SK-N-SH (cell line): ENCODE results near the gene AKAP6. TPM values are rescaled to one million over a fixed set of nuclear protein-coding genes. Genes with fewer than 3 reads are reported as not detected.

Source experiments
- CTCF ChIA-PET: fragments of 300-600, 350-600 bp; formaldehyde crosslinking; extraction: SDS; loops from one replicate; lab custom pipeline; 2021; lab: Yijun Ruan, JAX
- POLR2A ChIA-PET: fragments of 350-600 bp; sonication (Branson Sonifier 250); formaldehyde crosslinking; extraction: SDS; loops from one replicate; lab custom pipeline; 2020; ENCODE audit warnings: antibody characterized with exemption, inconsistent platforms; lab: Yijun Ruan, JAX
- DNase-seq: peaks from one replicate; pipeline ENCODE4 v3.0.0; 2012
- H2AFZ ChIP-seq: fragments of 200-600 bp; sonication (generic); 2 replicates; pipeline ENCODE4 v1.8.1; 2016; ENCODE audit warnings: antibody characterized with exemption, mild to moderate bottlenecking, low read depth
- H3F3A ChIP-seq: fragments of 200-600 bp; sonication (generic); replicated peaks from 2 replicates; pipeline ENCODE3; 2016; ENCODE audit warnings: antibody characterized with exemption, mild to moderate bottlenecking; ENCODE audit not compliant: insufficient read depth
- H3K27ac ChIP-seq, 2 experiments: fragments of 200-500 bp in 1 of 2; fragments of 200-600 bp in 1 of 2; sonication (Bioruptor generic) in 1 of 2; sonication (generic), shearing (Covaris generic) in 1 of 2; 2 replicates each; pipeline versions ENCODE4 v1.5.1 to v1.6.1; 2014 to 2016; ENCODE audit warnings: low read depth in 2 of 2, inconsistent platforms in 1 of 2, low read length in 1 of 2, mild to moderate bottlenecking in 1 of 2, mixed read lengths in 1 of 2
- H3K27me3 ChIP-seq: fragments of 200-600 bp; sonication (generic), shearing (Covaris generic); 2 replicates; pipeline ENCODE4 v1.6.1; 2016; ENCODE audit warnings: mixed run types; ENCODE audit not compliant: insufficient read depth
- H3K36me3 ChIP-seq, 2 experiments: fragments of 200-500 bp in 1 of 2; fragments of 200-600 bp in 1 of 2; sonication (Bioruptor generic) in 1 of 2; sonication (generic) in 1 of 2; replicated peaks in 1 of 2; 2 replicates each; pipeline versions ENCODE3 to v1.5.1; 2014 to 2016; ENCODE audit warnings: low read length in 1 of 2, mild to moderate bottlenecking in 1 of 2; ENCODE audit not compliant: insufficient read depth in 2 of 2, control insufficient read depth in 1 of 2
- H3K4me1 ChIP-seq, 2 experiments: fragments of 200-500 bp in 1 of 2; fragments of 200-600 bp in 1 of 2; sonication (Bioruptor generic) in 1 of 2; sonication (generic), shearing (Covaris generic) in 1 of 2; 2 replicates each; pipeline versions ENCODE4 v1.5.1 to v1.6.1; 2014 to 2016; ENCODE audit warnings: low read depth in 1 of 2, low read length in 1 of 2, mixed run types in 1 of 2; ENCODE audit not compliant: insufficient read depth in 2 of 2, control insufficient read depth in 1 of 2
- H3K4me2 ChIP-seq: fragments of 200-600 bp; sonication (generic), shearing (Covaris generic); 2 replicates; pipeline ENCODE4 v1.6.1; 2017; ENCODE audit warnings: mixed run types
- H3K4me3 ChIP-seq, 2 experiments: fragments of 200-500 bp in 1 of 2; fragments of 200-600 bp in 1 of 2; sonication (Bioruptor generic) in 1 of 2; sonication (generic), shearing (Covaris generic) in 1 of 2; 2 replicates each; pipeline versions ENCODE4 v1.5.1 to v1.8.1; 2014 to 2016; ENCODE audit warnings: low read depth in 2 of 2, inconsistent platforms in 1 of 2, low read length in 1 of 2, mild to moderate bottlenecking in 1 of 2, mixed read lengths in 1 of 2, moderate library complexity in 1 of 2
- H3K79me2 ChIP-seq: fragments of 200-600 bp; sonication (generic); 2 replicates; pipeline ENCODE4 v1.8.1; 2017; ENCODE audit warnings: mild to moderate bottlenecking; ENCODE audit not compliant: insufficient read depth
- H3K9ac ChIP-seq: fragments of 200-600 bp; sonication (generic); 2 replicates; pipeline ENCODE4 v1.6.1; 2017; ENCODE audit warnings: mixed run types
- H3K9me2 ChIP-seq: fragments of 200-600 bp; sonication (generic); 2 replicates; pipeline ENCODE4 v1.6.1; 2017; ENCODE audit warnings: mixed run types
- H3K9me3 ChIP-seq: fragments of 200-600 bp; sonication (generic); 2 replicates; pipeline ENCODE4 v1.6.1; 2017; ENCODE audit warnings: mixed run types, mild to moderate bottlenecking, moderate library complexity
- H4K20me1 ChIP-seq: fragments of 200-600 bp; sonication (generic); 2 replicates; pipeline ENCODE4 v1.6.1; 2017; ENCODE audit warnings: mild to moderate bottlenecking, mixed run types; ENCODE audit not compliant: insufficient read depth
- CHD2 ChIP-seq: fragments of 150-350 bp; IDR thresholded peaks from 2 replicates; pipeline ENCODE4 v1.6.1; 2018; ENCODE audit warnings: low read length; ENCODE audit not compliant: partially characterized antibody
- CTCF ChIP-seq: fragments of 200-600 bp; sonication (generic); IDR thresholded peaks from 2 replicates; pipeline ENCODE4 v1.6.1; 2017; ENCODE audit warnings: antibody characterized with exemption, mild to moderate bottlenecking, moderate library complexity
- FOSL2 ChIP-seq: IDR thresholded peaks from 2 replicates; pipeline ENCODE4 v1.4.0; 2012; ENCODE audit warnings: low read depth, mild to moderate bottlenecking, moderate library complexity, borderline replicate concordance
- FOXJ3 ChIP-seq: sonication (generic); formaldehyde crosslinking; IDR thresholded peaks from 2 replicates; pipeline ENCODE4 v1.5.1; 2020; ENCODE audit warnings: mild to moderate bottlenecking, missing genetic modification reagents
- FOXM1 ChIP-seq: IDR thresholded peaks from 2 replicates; pipeline ENCODE4 v1.4.0; 2012; ENCODE audit warnings: low read depth, mild to moderate bottlenecking
- GABPA ChIP-seq: IDR thresholded peaks from 2 replicates; pipeline ENCODE4 v1.4.0; 2012; ENCODE audit warnings: low read depth, mild to moderate bottlenecking
- JUND ChIP-seq: IDR thresholded peaks from 2 replicates; pipeline ENCODE4 v1.4.0; 2012
- NFIC ChIP-seq: IDR thresholded peaks from 2 replicates; pipeline ENCODE4 v1.4.0; 2012; ENCODE audit warnings: borderline replicate concordance
- NRF1 ChIP-seq: IDR thresholded peaks from 2 replicates; pipeline ENCODE4 v1.6.1; 2012; ENCODE audit warnings: low read depth, mild to moderate bottlenecking, low read length
- PBX3 ChIP-seq: IDR thresholded peaks from 2 replicates; pipeline ENCODE4; 2012
- POLR2AphosphoS5 ChIP-seq: IDR thresholded peaks from 2 replicates; pipeline ENCODE4 v1.6.1; 2012; ENCODE audit warnings: low read depth, low read length
- RCOR1 ChIP-seq: fragments of 150-350 bp; IDR thresholded peaks from 2 replicates; pipeline ENCODE4 v1.6.1; 2017; ENCODE audit warnings: antibody characterized with exemption, low read length
- RXRA ChIP-seq: IDR thresholded peaks from 2 replicates; pipeline ENCODE4 v1.4.0; 2012; ENCODE audit warnings: low read depth, mild to moderate bottlenecking, borderline replicate concordance
- SMC3 ChIP-seq: IDR thresholded peaks from 2 replicates; pipeline ENCODE4 v1.6.1; 2012; ENCODE audit warnings: low read depth, low read length, improper control_type of control experiment
- TAF1 ChIP-seq: IDR thresholded peaks from 2 replicates; pipeline ENCODE4 v1.6.1; 2012; ENCODE audit warnings: low read depth, mild to moderate bottlenecking, low read length, moderate library complexity, borderline replicate concordance
- TCF12 ChIP-seq: IDR thresholded peaks from 2 replicates; pipeline ENCODE4 v1.4.0; 2012
- TEAD4 ChIP-seq: IDR thresholded peaks from 2 replicates; pipeline ENCODE4 v1.4.0; 2012; ENCODE audit warnings: mild to moderate bottlenecking, borderline replicate concordance; ENCODE audit not compliant: insufficient read depth
- USF1 ChIP-seq: IDR thresholded peaks from 2 replicates; pipeline ENCODE4 v1.4.0; 2012; ENCODE audit warnings: low read depth, borderline replicate concordance
- YY1 ChIP-seq: IDR thresholded peaks from 2 replicates; pipeline ENCODE4 v1.4.0; 2012; ENCODE audit warnings: low read depth, mild to moderate bottlenecking
- ZBTB33 ChIP-seq: IDR thresholded peaks from 2 replicates; pipeline ENCODE4 v1.4.0; 2012; ENCODE audit warnings: low read depth, borderline replicate concordance
- WGBS: methylation state at CpG from one replicate; pipeline ENCODE4 v1.1.6; 2017; ENCODE audit warnings: low lambda C conversion rate; 5-methylcytosine and 5-hydroxymethylcytosine counted together
- polyA plus RNA-seq, 3 experiments: library from polyadenylated mRNA; depleted of rRNA; stranded (reverse); fragments of >200 nt; gene quantifications; 2 replicates each; pipeline ENCODE4 v1.2.3, GENCODE V29; 2012
- TF ChIP-seq, protein P1 (sequence below): IDR thresholded peaks from 2 replicates; pipeline ENCODE4 v1.4.0; 2012; ENCODE audit warnings: low read depth
- TF ChIP-seq, protein P2 (sequence below): fragments of 150-350 bp; IDR thresholded peaks from 2 replicates; pipeline ENCODE4 v1.6.1; 2016; ENCODE audit warnings: mild to moderate bottlenecking, low read depth, low read length

Gene AKAP6
- polyA plus RNA-seq, 1 of the 3 experiments (the other 2 are of a cell fraction): 1.7 TPM

- H3K9ac ChIP-seq: no peak overlapping the region
- peaks cover 6% of the 10 kb centered on the region; the same call in 1 of the 2 replicates for H3K9me3 ChIP-seq
- no peak overlapping the region for H2AFZ ChIP-seq
- no peak for TF ChIP-seq FOXM1
- TF ChIP-seq YY1: no peak
- TF ChIP-seq RCOR1: no peak
- ChIA-PET POLR2A (no interaction called here), CTCF (no interaction called here)
- no peaks in the 10 kb centered on the region for H3K9me2 ChIP-seq
- H3K4me2 ChIP-seq: no peak overlapping the region
- H3K27me3 ChIP-seq: no peaks in the 10 kb centered on the region
- H3K36me3 ChIP-seq: peaks cover 0 to 10% of the 10 kb centered on the region in 2 experiments
- no peak overlapping the region for H3K27ac ChIP-seq
- no peak for DNase-seq
- no peak overlapping the region for H3K4me3 ChIP-seq
- H3F3A ChIP-seq: peaks cover 22% of the 10 kb centered on the region
- H4K20me1 ChIP-seq: no peaks in the 10 kb centered on the region
- no peaks in the 10 kb centered on the region for H3K79me2 ChIP-seq
- H3K4me1 ChIP-seq: peaks cover 0 to 12% of the 10 kb centered on the region in 2 experiments; a peak in 2 of 4 replicates
- 86% methylated on average over 3 of the region's 3 CpGs for whole genome bisulfite sequencing
Measured at GRCh38 chr14:32618991-32619390, 289.9 kb downstream of the AKAP6 start.

GRCh38 chr14:32620303-32620702, 291.2 kb downstream of the AKAP6 start:
- DNase-seq: no peak
- Histone ChIP-seq H3K4me2 (peak overlapping the region; percentile 16; the same call in 1 of the 2 replicates), H2AFZ (no peak overlapping the region)
- TF ChIP-seq CTCF (no peak), TEAD4 (no peak), RCOR1 (no peak), CHD2 (no peak), TCF12 (peak; percentile 50), PBX3 (peak; percentile 58), USF1 (no peak), JUND (peak; percentile 70), GABPA (no peak), NRF1 (no peak), RXRA (no peak), FOSL2 (peak; percentile 58; the same call in 1 of the 2 replicates), POLR2AphosphoS5 (no peak), FOXM1 (no peak), FOXJ3 (CRISPR knock-in tag) (no peak), TAF1 (no peak), NFIC (no peak), ZBTB33 (no peak), YY1 (no peak), SMC3 (no peak)
- TF ChIP-seq, protein P1, sequence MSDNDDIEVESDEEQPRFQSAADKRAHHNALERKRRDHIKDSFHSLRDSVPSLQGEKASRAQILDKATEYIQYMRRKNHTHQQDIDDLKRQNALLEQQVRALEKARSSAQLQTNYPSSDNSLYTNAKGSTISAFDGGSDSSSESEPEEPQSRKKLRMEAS: no peak
- TF ChIP-seq, protein P2, sequence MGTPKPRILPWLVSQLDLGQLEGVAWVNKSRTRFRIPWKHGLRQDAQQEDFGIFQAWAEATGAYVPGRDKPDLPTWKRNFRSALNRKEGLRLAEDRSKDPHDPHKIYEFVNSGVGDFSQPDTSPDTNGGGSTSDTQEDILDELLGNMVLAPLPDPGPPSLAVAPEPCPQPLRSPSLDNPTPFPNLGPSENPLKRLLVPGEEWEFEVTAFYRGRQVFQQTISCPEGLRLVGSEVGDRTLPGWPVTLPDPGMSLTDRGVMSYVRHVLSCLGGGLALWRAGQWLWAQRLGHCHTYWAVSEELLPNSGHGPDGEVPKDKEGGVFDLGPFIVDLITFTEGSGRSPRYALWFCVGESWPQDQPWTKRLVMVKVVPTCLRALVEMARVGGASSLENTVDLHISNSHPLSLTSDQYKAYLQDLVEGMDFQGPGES: no peak

More at GRCh38 chr14:32620303-32620702, 291.2 kb downstream of the AKAP6 start:
- CTCF ChIA-PET: no interaction called here
- Histone ChIP-seq H3K9me2 (no peaks in the 10 kb centered on the region), H3K27me3 (no peaks in the 10 kb centered on the region), H3K4me1 (peaks cover 0 to 12% of the 10 kb centered on the region in 2 experiments; a peak in 2 of 4 replicates), H3K79me2 (no peaks in the 10 kb centered on the region), H3K36me3 (peaks cover 2 to 10% of the 10 kb centered on the region in 2 experiments), H3K9me3 (peaks cover 6% of the 10 kb centered on the region; the same call in 1 of the 2 replicates), H3K27ac (peak overlapping the region in 1 of 2 experiments; percentile 80; a peak in 2 of 4 replicates), H3K4me3 (no peak overlapping the region), H3F3A (peaks cover 22% of the 10 kb centered on the region), H4K20me1 (no peaks in the 10 kb centered on the region), H3K9ac (no peak overlapping the region)
- 53% methylated on average over 2 of the region's 2 CpGs for WGBS
- POLR2A ChIA-PET: no interaction called here
